Mucosa of descending colon (tissue), 3 donors: ENCODE data around the gene DGKQ. TPM values are rescaled to one million over a fixed set of nuclear protein-coding genes. Genes with fewer than 3 reads are reported as not detected.

Experiments used
- ATAC-seq: fragments of 200-7000 bp; cut with Tn5 transposase; one replicate; pipeline ENCODE4 v1.9.1; 2020; ENCODE audit warnings: mild to moderate bottlenecking, moderate library complexity
- DNase-seq, 3 donors: peaks; one replicate each; pipeline ENCODE4 v3.0.0-alpha.2; 2020
- H3K36me3 ChIP-seq: fragments of 200-600 bp; one replicate; pipeline ENCODE4 v1.8.0; 2021; ENCODE audit warnings: low read depth, mild to moderate bottlenecking
- H3K4me1 ChIP-seq: fragments of 200-600 bp; one replicate; pipeline ENCODE4 v1.8.0; 2021; ENCODE audit warnings: low read depth, mild to moderate bottlenecking
- H3K4me3 ChIP-seq: fragments of 200-600 bp; one replicate; pipeline ENCODE4 v1.8.0; 2021; ENCODE audit warnings: mild to moderate bottlenecking
- H3K9me3 ChIP-seq: fragments of 200-600 bp; one replicate; pipeline ENCODE4 v1.8.0; 2021; ENCODE audit warnings: mild to moderate bottlenecking
- intact Hi-C, 2 donors: fragments of 100-400 bp; cut with DNase I in 1 of 2; cut with micrococcal nuclease in 1 of 2; formaldehyde crosslinking; loops; one replicate each; pipeline versions ENCODE4 v1.11.0 to v1.11.1; 2022; cut with DNase I, micrococcal nuclease
- total RNA-seq, 3 donors: library from RNA; stranded (reverse); fragmentation: NEBNext Ultra II Directional in 2 of 3; extraction: Animal tissue kit (Norgen Biotek cat#: 25700) in 2 of 3; gene quantifications; one replicate each; pipeline versions ENCODE4 v1.2.1 to v1.2.4, GENCODE V29; 2021 to 2023
- TF ChIP-seq, protein P1 (sequence below): fragments of 200-600 bp; IDR thresholded peaks from one replicate; pipeline ENCODE4 v1.8.0; 2022; ENCODE audit warnings: antibody characterized with exemption, mild to moderate bottlenecking
- donor health status: DM: no; HTN: no; CAD: no; lungs with moderate emphysema.
- donor health status: DM: no; HTN: no; CAD: no.
- donor health status: DM: no; HTN: yes; CAD: no.

DGKQ gene
- total RNA-seq, 3 donors from 2014 or later, result 31.8 to 56.1 (median 41.7) TPM

DNA sequence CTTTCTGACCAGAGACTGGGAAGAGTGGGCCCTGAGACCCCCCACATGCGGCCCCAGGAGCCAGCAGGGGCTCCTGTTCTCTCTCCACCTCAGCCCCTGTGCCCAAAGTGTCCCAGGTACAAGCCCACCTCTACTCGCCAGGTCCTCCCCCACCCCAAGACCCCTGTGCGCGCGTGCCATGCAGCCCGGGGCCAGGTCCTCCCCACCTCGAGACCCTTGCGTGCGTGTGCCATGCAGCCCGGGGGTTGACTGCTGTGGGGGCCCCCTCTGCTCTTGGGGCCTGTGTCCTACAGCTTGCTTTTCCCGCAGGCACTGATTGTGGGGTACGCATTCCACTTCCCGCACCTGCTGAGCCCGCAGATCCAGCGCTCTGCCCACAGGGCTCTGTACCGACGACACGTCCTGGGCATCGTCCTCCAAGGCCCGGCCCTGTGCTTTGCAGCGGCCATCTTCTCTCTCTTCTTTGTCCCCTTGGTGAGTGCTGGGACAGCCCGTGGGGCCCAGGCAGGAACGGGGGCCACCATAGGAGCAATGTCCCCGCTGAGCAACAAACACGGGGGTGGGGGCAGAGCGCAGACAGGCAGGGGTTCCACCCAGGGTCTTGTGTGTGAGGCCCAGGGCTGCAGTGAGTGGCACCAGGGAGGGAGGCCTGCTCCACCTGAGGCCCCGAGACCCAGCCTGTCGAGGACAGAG, 20.3 kb downstream of the DGKQ start:
- ATAC-seq, result no peak
- peak in 2 of 3 donors; percentile 16 to 43 for DNase-seq
- intact Hi-C loops, result no loop called here
- no peaks in the 10 kb centered on the region for H3K9me3 ChIP-seq
- TF ChIP-seq, protein P1, sequence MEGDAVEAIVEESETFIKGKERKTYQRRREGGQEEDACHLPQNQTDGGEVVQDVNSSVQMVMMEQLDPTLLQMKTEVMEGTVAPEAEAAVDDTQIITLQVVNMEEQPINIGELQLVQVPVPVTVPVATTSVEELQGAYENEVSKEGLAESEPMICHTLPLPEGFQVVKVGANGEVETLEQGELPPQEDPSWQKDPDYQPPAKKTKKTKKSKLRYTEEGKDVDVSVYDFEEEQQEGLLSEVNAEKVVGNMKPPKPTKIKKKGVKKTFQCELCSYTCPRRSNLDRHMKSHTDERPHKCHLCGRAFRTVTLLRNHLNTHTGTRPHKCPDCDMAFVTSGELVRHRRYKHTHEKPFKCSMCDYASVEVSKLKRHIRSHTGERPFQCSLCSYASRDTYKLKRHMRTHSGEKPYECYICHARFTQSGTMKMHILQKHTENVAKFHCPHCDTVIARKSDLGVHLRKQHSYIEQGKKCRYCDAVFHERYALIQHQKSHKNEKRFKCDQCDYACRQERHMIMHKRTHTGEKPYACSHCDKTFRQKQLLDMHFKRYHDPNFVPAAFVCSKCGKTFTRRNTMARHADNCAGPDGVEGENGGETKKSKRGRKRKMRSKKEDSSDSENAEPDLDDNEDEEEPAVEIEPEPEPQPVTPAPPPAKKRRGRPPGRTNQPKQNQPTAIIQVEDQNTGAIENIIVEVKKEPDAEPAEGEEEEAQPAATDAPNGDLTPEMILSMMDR, result no peak
- no peaks in the 10 kb centered on the region for H3K36me3 ChIP-seq
- no peak overlapping the region for H3K4me3 ChIP-seq
- H3K4me1 ChIP-seq, result no peaks in the 10 kb centered on the region

DNA sequence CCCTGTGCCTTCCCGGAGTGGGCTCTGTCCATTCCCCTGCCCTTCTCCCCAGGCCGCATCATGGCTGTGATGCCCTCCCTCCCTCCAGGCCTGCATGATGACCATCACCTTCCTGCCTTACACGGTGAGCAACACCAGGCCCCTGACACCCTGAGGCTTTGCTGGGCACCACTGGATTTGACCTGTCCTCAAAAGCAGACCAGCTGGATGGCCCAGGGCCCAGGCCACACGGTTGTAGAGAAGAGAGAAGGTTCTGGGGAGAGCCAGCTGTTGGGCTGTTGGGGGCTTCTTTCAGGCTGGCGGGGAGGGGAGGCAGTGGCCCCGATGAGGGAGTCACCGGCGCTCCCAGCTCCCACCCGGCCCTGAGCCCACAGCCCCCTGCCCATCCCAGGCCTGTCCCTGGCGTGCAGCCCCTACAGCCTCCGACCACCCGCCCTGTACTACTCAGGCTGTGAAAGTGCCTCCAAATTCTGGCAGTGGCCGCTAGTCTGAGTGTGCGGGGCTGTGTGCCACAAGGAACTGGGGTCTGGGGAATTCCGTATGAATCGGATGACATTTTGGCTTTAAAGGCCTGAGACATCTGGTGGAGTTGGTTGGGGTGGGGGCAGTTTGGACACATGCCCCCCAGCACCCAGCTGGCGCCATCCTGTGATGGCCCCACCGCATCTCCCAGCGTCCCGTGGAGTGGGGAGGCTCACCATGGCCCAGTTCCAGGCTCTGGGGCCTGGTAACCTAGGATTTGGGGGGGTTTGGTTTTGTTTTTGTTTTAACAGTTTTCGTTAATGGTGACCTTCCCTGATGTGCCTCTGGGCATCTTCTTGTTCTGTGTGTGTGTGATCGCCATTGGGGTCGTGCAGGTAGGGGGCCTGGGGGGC, 21.5 kb downstream of the DGKQ start:
- TF ChIP-seq, protein P1, result no peak
- Histone ChIP-seq H3K9me3 (no peaks in the 10 kb centered on the region), H3K4me1 (no peaks in the 10 kb centered on the region), H3K4me3 (no peak overlapping the region), H3K36me3 (no peaks in the 10 kb centered on the region)
- DNase-seq (peak in 2 of 3 donors; percentile 14 to 36), ATAC-seq (no peak)
- intact Hi-C loops, result no loop called here

DNA sequence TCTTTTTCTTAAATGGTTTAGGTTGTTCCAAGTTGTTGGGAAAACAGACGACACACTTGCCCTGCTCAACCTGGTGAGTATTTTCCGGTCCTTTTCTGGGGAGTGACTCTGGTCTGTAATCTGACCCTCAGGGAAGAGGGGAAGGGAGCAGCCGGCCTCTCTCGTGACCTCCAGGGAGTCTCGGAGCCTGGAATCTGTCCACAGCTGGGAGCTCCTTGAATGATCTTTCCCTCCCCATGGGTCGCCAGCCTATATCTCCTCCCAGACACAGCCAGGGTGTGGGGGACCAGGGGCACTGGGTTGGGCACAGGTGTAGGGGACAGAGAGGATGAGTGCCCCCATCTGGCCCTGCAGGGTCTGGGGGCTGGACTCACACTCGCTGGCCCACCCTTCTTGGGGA, 22.2 kb downstream of the DGKQ start:
- TF ChIP-seq, protein P1, result no peak
- Histone ChIP-seq H3K36me3 (no peaks in the 10 kb centered on the region), H3K4me1 (no peaks in the 10 kb centered on the region), H3K9me3 (no peaks in the 10 kb centered on the region), H3K4me3 (no peak overlapping the region)
- DNase-seq (peak in 2 of 3 donors; percentile 3 to 21), ATAC-seq (no peak)
- intact Hi-C loops, result no loop called here

DNA sequence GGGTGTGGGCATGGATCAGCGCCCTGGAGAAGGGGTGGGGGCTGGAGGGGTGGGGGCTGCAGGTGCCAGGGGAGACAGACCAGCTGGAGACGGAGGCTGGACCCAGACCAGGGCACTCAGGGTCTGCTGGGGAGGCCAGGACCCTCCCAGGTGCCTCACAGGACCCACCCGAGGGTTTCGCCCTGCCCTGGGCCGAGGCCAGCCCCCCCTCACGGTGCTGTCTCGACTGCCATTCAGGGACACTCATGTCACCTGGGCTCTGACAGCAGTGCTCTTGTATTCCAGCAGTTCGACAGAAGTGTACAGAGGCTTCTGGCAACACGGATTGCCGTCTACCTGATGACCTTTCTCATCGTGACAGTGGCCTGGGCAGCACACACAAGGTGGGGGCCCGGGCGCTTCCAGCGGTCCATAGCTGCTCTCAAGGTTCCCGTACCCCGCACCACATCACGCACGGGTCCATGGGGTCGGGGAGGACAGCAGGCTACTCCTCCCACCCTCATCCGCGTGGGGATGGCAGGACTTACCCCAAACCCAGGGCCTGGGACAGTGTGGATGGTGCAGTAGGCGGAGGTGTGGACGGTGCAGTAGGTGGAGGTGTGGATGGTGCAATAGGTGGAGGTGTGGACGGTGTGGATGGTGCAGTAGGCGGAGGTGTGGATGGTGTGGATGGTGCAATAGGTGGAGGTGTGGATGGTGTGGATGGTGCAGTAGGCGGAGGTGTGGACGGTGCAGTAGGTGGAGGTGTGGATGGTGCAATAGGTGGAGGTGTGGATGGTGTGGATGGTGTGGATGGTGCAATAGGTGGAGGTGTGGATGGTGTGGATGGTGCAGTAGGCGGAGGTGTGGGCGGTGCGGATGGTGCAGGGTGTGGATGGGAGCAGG, 23.0 kb downstream of the DGKQ start:
- ATAC-seq, result no peak
- H3K36me3 ChIP-seq, result no peaks in the 10 kb centered on the region
- no peaks in the 10 kb centered on the region for H3K4me1 ChIP-seq
- TF ChIP-seq, protein P1, result no peak
- peak in 2 of 3 donors; percentile 18 to 39 for DNase-seq
- intact Hi-C loops, result no loop called here
- no peaks in the 10 kb centered on the region for H3K9me3 ChIP-seq
- H3K4me3 ChIP-seq, result no peak overlapping the region

DNA sequence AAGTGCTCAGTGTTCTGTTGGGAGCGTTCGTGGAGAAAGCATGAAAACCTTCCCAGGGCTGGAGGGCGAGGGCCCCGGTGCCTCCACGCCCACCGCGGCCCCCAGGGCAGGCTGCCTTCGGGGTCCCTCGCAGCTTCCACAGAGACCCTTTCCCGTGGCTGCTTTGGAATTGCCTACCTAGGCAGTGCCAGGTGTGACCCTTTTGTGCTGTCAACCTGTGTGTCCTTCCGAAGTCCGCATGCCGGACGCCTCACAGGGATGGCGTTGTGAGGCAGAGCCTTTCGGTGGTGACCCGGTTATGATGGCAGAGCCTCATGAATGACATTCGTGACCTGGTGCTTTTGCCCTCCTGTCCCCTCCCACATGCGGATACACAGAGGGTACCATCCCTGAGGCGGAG, 23.7 kb downstream of the DGKQ start:
- peak in 2 of 3 donors; percentile 9 to 37 for DNase-seq
- TF ChIP-seq, protein P1, result no peak
- no peak overlapping the region for H3K4me3 ChIP-seq
- no peaks in the 10 kb centered on the region for H3K4me1 ChIP-seq
- H3K36me3 ChIP-seq, result no peaks in the 10 kb centered on the region
- intact Hi-C loops, result no loop called here
- ATAC-seq, result no peak
- no peaks in the 10 kb centered on the region for H3K9me3 ChIP-seq
